ENCODE measurements around the gene FBXO8.
A peak's percentile ranks its signal among the peaks of the same experiment; 100 is the strongest.

The FBXO8 gene

GRCh38 chr4:174214101-174214878 is 69.2 kb downstream of the FBXO8 start:
- DNase-seq (ENCODE audit: low read depth), result peak; percentile 9
- H3K4me3 ChIP-seq (ENCODE audit: low read depth, low read length), result no peak overlapping the region

GRCh38 chr4:174213731-174214100 is 69.8 kb downstream of the FBXO8 start:
- no peak overlapping the region for H3K4me3 ChIP-seq (ENCODE audit: low read depth, low read length)
- no peak for DNase-seq (ENCODE audit: low read depth)
- TF ChIP-seq, protein P1, sequence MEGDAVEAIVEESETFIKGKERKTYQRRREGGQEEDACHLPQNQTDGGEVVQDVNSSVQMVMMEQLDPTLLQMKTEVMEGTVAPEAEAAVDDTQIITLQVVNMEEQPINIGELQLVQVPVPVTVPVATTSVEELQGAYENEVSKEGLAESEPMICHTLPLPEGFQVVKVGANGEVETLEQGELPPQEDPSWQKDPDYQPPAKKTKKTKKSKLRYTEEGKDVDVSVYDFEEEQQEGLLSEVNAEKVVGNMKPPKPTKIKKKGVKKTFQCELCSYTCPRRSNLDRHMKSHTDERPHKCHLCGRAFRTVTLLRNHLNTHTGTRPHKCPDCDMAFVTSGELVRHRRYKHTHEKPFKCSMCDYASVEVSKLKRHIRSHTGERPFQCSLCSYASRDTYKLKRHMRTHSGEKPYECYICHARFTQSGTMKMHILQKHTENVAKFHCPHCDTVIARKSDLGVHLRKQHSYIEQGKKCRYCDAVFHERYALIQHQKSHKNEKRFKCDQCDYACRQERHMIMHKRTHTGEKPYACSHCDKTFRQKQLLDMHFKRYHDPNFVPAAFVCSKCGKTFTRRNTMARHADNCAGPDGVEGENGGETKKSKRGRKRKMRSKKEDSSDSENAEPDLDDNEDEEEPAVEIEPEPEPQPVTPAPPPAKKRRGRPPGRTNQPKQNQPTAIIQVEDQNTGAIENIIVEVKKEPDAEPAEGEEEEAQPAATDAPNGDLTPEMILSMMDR (IDR thresholded peaks at IDR 0.05; ENCODE audit: low read depth, low read length), result no peak
- no peak for TF ChIP-seq MYC (IDR thresholded peaks at IDR 0.05; ENCODE audit: low read depth, low read length)
- TF ChIP-seq POLR2A (IDR thresholded peaks at IDR 0.05; ENCODE audit: extremely low read depth, insufficient read length), result no peak
- TF ChIP-seq MAX (IDR thresholded peaks at IDR 0.05; ENCODE audit: low read depth, low read length), result no peak

More at GRCh38 chr4:174214101-174214878, 69.2 kb downstream of the FBXO8 start:
- no peak for TF ChIP-seq MAX (IDR thresholded peaks at IDR 0.05; ENCODE audit: low read depth, low read length)
- TF ChIP-seq, protein P1 (IDR thresholded peaks at IDR 0.05; ENCODE audit: low read depth, low read length), result no peak
- TF ChIP-seq MYC (IDR thresholded peaks at IDR 0.05; ENCODE audit: low read depth, low read length), result no peak
- TF ChIP-seq POLR2A (IDR thresholded peaks at IDR 0.05; ENCODE audit: extremely low read depth, insufficient read length), result no peak

GRCh38 chr4:174212061-174212460 is 71.4 kb downstream of the FBXO8 start:
- TF ChIP-seq MAX (IDR thresholded peaks at IDR 0.05; ENCODE audit: low read depth, low read length) (no peak), MYC (IDR thresholded peaks at IDR 0.05; ENCODE audit: low read depth, low read length) (no peak), POLR2A (IDR thresholded peaks at IDR 0.05; ENCODE audit: extremely low read depth, insufficient read length) (no peak)
- TF ChIP-seq, protein P1 (IDR thresholded peaks at IDR 0.05; ENCODE audit: low read depth, low read length), result no peak
- no peak overlapping the region for H3K4me3 ChIP-seq (ENCODE audit: low read depth, low read length)
- no peak for DNase-seq (ENCODE audit: low read depth)

GRCh38 chr4:174211622-174212044 is 71.8 kb downstream of the FBXO8 start:
- TF ChIP-seq MAX (IDR thresholded peaks at IDR 0.05; ENCODE audit: low read depth, low read length), result no peak
- TF ChIP-seq MYC (IDR thresholded peaks at IDR 0.05; ENCODE audit: low read depth, low read length), result no peak
- TF ChIP-seq, protein P1 (IDR thresholded peaks at IDR 0.05; ENCODE audit: low read depth, low read length), result no peak
- TF ChIP-seq POLR2A (IDR thresholded peaks at IDR 0.05; ENCODE audit: extremely low read depth, insufficient read length), result no peak
- DNase-seq (ENCODE audit: low read depth), result no peak
- no peak overlapping the region for H3K4me3 ChIP-seq (ENCODE audit: low read depth, low read length)

GRCh38 chr4:174210952-174211490 is 72.4 kb downstream of the FBXO8 start:
- no peak for TF ChIP-seq MAX (IDR thresholded peaks at IDR 0.05; ENCODE audit: low read depth, low read length)
- no peak for TF ChIP-seq MYC (IDR thresholded peaks at IDR 0.05; ENCODE audit: low read depth, low read length)
- TF ChIP-seq, protein P1 (IDR thresholded peaks at IDR 0.05; ENCODE audit: low read depth, low read length), result no peak
- no peak for TF ChIP-seq POLR2A (IDR thresholded peaks at IDR 0.05; ENCODE audit: extremely low read depth, insufficient read length)
- H3K4me3 ChIP-seq (ENCODE audit: low read depth, low read length), result no peak overlapping the region
- DNase-seq (ENCODE audit: low read depth), result no peak

Measured in NB4 (cell line).